A549 (cell line): ENCODE measurements around the gene NHLRC1.

Experiments
- CEBPB ChIP-seq, 2 experiments: fragments of >200 bp in 1 of 2; sonication (Bioruptor Twin) in 1 of 2; formaldehyde crosslinking in 1 of 2; IDR thresholded peaks; 2 replicates each; pipeline ENCODE4 v1.6.1; 2012 to 2016
- CHD2 ChIP-seq: fragments of 150-350 bp; IDR thresholded peaks from 2 replicates; pipeline ENCODE4 v1.6.1; 2014; ENCODE audit warnings: low read length; ENCODE audit not compliant: partially characterized antibody
- HEYL ChIP-seq: fragments of 250-450 bp; sonication (Bioruptor Pico); IDR thresholded peaks from 2 replicates; pipeline ENCODE4 v1.8.0; 2021; ENCODE audit warnings: mild to moderate bottlenecking, moderate library complexity
- JUNB ChIP-seq: fragments of >200 bp; sonication (Bioruptor Twin); formaldehyde crosslinking; IDR thresholded peaks from 2 replicates; pipeline ENCODE4 v1.6.1; 2016
- KDM5A ChIP-seq: fragments of 200-600 bp; sonication (generic); IDR thresholded peaks from 2 replicates; pipeline ENCODE4 v1.6.1; 2016; ENCODE audit warnings: antibody characterized with exemption, mild to moderate bottlenecking
- MYC ChIP-seq: IDR thresholded peaks from 2 replicates; pipeline ENCODE4 v1.6.1; 2012; ENCODE audit warnings: mild to moderate bottlenecking, inconsistent platforms, low read length, improper control_type of control experiment, borderline replicate concordance
- NPAS2 ChIP-seq: fragments of 250-450 bp; sonication (Bioruptor Pico); IDR thresholded peaks from 2 replicates; pipeline ENCODE4 v1.8.0; 2022; ENCODE audit warnings: mild to moderate bottlenecking, moderate library complexity, borderline replicate concordance
- POLR2A ChIP-seq: IDR thresholded peaks from 2 replicates; pipeline ENCODE4 v1.6.1; 2012; ENCODE audit warnings: mild to moderate bottlenecking, low read length
- RAD21 ChIP-seq, 2 experiments: fragments of >200 bp in 1 of 2; sonication (Bioruptor Twin) in 1 of 2; formaldehyde crosslinking in 1 of 2; IDR thresholded peaks in 1 of 2; conservative IDR thresholded peaks in 1 of 2; 2 replicates in 1 of 2; 3 replicates in 1 of 2; pipeline ENCODE4 v1.6.1; 2012 to 2018; ENCODE audit warnings: inconsistent platforms in 1 of 2
- ZFP36 ChIP-seq: fragments of 450-650 bp; IDR thresholded peaks from 2 replicates; pipeline ENCODE4 v1.6.1; 2014; ENCODE audit warnings: borderline replicate concordance; ENCODE audit not compliant: partially characterized antibody
- TF ChIP-seq, protein P1 (sequence below): fragments of >200 bp; sonication (Bioruptor Twin); formaldehyde crosslinking; IDR thresholded peaks from 3 replicates; pipeline ENCODE4 v1.5.1; 2016
- TF ChIP-seq, protein P2 (sequence below): IDR thresholded peaks from 2 replicates; pipeline ENCODE4 v1.6.1; 2012
- TF ChIP-seq, protein P3 (sequence below): fragments of 200-600 bp; sonication (generic); IDR thresholded peaks from 2 replicates; pipeline ENCODE4 v1.6.1; 2016; ENCODE audit warnings: antibody characterized with exemption, mild to moderate bottlenecking, moderate library complexity

DNA sequence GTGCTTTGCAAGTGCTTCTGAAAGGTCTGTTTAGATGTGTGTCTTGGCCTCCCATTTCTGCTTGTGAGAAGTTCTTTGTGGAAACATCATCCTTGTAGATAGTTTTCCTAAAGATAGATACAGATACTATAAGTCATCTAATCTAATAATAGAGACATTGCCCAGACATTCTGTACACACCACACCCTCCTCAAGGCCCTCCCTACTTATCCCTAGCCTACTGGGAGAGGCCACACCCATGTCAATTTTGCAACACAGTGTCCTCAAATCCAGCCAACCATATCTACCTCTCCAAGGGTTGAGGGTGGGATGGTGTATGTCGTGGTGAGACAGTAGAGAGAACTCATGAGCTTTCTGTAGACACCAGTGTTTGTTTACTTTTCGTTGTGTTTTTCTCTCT lies 39.0 kb upstream of the NHLRC1 start:
- TF ChIP-seq KDM5A (no peak), CEBPB (IDR thresholded peaks at IDR 0.05) (no peak), POLR2A (no peak), NPAS2 (CRISPR knock-in tag) (no peak), JUNB (no peak), MYC (no peak), ZFP36 (no peak), RAD21 (conservative IDR thresholded peaks at IDR 0.05 in 1 of 2, IDR thresholded peaks at IDR 0.05 in 1 of 2) (no peak), HEYL (CRISPR knock-in tag) (no peak), CHD2 (no peak)
- TF ChIP-seq, protein P1, sequence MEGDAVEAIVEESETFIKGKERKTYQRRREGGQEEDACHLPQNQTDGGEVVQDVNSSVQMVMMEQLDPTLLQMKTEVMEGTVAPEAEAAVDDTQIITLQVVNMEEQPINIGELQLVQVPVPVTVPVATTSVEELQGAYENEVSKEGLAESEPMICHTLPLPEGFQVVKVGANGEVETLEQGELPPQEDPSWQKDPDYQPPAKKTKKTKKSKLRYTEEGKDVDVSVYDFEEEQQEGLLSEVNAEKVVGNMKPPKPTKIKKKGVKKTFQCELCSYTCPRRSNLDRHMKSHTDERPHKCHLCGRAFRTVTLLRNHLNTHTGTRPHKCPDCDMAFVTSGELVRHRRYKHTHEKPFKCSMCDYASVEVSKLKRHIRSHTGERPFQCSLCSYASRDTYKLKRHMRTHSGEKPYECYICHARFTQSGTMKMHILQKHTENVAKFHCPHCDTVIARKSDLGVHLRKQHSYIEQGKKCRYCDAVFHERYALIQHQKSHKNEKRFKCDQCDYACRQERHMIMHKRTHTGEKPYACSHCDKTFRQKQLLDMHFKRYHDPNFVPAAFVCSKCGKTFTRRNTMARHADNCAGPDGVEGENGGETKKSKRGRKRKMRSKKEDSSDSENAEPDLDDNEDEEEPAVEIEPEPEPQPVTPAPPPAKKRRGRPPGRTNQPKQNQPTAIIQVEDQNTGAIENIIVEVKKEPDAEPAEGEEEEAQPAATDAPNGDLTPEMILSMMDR, result no peak
- TF ChIP-seq, protein P2, sequence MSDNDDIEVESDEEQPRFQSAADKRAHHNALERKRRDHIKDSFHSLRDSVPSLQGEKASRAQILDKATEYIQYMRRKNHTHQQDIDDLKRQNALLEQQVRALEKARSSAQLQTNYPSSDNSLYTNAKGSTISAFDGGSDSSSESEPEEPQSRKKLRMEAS, result no peak
- TF ChIP-seq, protein P3, sequence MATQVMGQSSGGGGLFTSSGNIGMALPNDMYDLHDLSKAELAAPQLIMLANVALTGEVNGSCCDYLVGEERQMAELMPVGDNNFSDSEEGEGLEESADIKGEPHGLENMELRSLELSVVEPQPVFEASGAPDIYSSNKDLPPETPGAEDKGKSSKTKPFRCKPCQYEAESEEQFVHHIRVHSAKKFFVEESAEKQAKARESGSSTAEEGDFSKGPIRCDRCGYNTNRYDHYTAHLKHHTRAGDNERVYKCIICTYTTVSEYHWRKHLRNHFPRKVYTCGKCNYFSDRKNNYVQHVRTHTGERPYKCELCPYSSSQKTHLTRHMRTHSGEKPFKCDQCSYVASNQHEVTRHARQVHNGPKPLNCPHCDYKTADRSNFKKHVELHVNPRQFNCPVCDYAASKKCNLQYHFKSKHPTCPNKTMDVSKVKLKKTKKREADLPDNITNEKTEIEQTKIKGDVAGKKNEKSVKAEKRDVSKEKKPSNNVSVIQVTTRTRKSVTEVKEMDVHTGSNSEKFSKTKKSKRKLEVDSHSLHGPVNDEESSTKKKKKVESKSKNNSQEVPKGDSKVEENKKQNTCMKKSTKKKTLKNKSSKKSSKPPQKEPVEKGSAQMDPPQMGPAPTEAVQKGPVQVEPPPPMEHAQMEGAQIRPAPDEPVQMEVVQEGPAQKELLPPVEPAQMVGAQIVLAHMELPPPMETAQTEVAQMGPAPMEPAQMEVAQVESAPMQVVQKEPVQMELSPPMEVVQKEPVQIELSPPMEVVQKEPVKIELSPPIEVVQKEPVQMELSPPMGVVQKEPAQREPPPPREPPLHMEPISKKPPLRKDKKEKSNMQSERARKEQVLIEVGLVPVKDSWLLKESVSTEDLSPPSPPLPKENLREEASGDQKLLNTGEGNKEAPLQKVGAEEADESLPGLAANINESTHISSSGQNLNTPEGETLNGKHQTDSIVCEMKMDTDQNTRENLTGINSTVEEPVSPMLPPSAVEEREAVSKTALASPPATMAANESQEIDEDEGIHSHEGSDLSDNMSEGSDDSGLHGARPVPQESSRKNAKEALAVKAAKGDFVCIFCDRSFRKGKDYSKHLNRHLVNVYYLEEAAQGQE, result no peak
